Left ventricle myocardium inferior (tissue), 1 donor: ENCODE results near the gene G6PC3. TPM values are rescaled to one million over a fixed set of nuclear protein-coding genes. Genes with fewer than 3 reads are reported as not detected.
"Not testable (repeated sequence)": the region's sequence is repeated elsewhere in the genome, so short reads cannot be mapped to it uniquely, and the experiment has no call there.

Experiments
- DNase-seq: peaks from one replicate; pipeline ENCODE4 v3.0.0-alpha.2; 2020
- H3K27ac ChIP-seq: fragments of 200-600 bp; replicated peaks from 2 replicates; pipeline ENCODE4 v1.8.0; 2021
- H3K27me3 ChIP-seq: fragments of 200-600 bp; 2 replicates; pipeline ENCODE4 v1.8.0; 2021; ENCODE audit warnings: low read depth
- H3K36me3 ChIP-seq: fragments of 200-600 bp; 2 replicates; pipeline ENCODE4 v1.8.0; 2021
- H3K4me1 ChIP-seq: fragments of 200-600 bp; 2 replicates; pipeline ENCODE4 v1.8.0; 2021
- H3K4me3 ChIP-seq: fragments of 200-600 bp; 2 replicates; pipeline ENCODE4 v1.8.0; 2021; ENCODE audit warnings: mild to moderate bottlenecking, moderate library complexity
- H3K9me3 ChIP-seq: fragments of 200-600 bp; replicated peaks from 2 replicates; pipeline ENCODE4 v1.8.0; 2021
- CTCF ChIP-seq: fragments of 200-600 bp; IDR thresholded peaks from 2 replicates; pipeline ENCODE4 v1.8.0; 2021; ENCODE audit warnings: antibody characterized with exemption, mild to moderate bottlenecking, borderline replicate concordance
- intact Hi-C: fragments of 100-400 bp; cut with micrococcal nuclease; formaldehyde crosslinking; loops from one replicate; pipeline ENCODE4 v1.11.0; 2022
- total RNA-seq: library from RNA; stranded (reverse); fragmentation: NEBNext Ultra II Directional; extraction: Animal tissue kit (Norgen Biotek cat#: 25700); gene quantifications from one replicate; pipeline ENCODE4 v1.2.1, GENCODE V29; 2021
- donor health status: DM: no; HTN: yes; CAD: no; lungs with severe emphysema.

G6PC3 gene
- total RNA-seq, 1 donor from 2014 or later: 29.3 TPM

DNA sequence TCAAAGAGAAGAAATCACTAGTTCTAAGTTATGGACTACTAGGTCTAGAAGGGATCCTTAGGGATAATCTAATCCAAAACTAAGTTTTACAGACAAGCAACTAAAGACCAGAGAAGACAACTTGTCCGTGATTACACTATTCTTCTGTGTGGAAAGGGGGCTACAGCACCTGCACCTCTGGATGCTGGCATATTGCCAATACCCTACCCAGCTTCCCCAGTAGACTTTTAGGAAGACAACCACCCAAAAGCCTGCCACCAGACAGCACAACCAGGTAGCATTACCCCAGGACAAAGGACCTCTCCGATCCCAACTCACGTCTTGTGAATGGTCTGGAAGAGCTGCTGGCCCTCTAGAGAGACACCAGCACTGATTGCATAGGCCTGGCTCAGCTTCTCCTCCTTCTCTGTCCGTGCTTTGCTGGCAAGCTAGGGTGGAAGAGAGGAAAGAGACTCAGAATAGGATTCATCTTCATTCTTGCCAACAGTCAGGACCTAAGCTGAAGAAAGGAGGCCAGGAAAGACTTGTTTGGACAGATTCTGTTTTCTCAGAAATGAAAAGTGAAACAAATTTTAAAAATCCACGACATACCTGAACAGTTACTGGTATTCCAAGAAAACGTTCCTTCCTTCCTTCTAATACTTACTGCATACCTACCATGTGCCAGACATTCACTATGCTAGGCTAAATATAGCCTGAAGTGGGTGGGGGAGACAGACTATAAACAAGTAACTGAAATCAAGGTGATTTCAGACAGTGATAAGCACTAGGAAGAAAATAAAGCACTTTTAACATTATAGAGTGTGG is 30.5 kb upstream of the G6PC3 start:
- Histone ChIP-seq H3K4me3 (no peak overlapping the region), H3K27ac (peak overlapping the region; percentile 44), H3K4me1 (peaks cover 68% of the 10 kb centered on the region), H3K36me3 (peaks cover 30% of the 10 kb centered on the region), H3K27me3 (no peaks in the 10 kb centered on the region), H3K9me3 (no peaks in the 10 kb centered on the region)
- intact Hi-C loops: no loop called here
- DNase-seq: no peak
- TF ChIP-seq CTCF: no peak

DNA sequence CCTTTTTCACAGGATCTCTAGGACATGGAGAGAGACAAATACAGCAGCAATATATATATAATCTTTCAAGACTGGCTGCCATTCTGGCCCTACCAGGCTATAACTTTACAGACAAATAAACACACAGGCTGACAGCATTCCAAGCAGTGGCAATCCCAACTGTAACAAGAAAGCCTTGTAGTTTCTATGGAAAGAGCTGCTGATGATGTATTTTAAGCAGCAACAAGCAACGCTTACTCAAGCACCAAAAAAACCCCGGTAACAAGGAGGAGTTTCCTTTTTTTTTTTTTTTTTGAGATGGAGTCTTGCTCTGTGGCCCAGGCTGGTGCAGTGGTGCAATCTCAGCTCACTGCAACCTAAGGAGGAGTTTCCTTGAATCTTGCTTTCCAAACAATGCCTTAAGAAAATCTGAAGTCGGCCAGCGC is 27.3 kb upstream of the G6PC3 start:
- H3K36me3 ChIP-seq: peaks cover 11% of the 10 kb centered on the region
- intact Hi-C loops: no loop called here
- no peak for DNase-seq
- peaks cover 55% of the 10 kb centered on the region for H3K4me1 ChIP-seq
- no peak overlapping the region for H3K4me3 ChIP-seq
- no peaks in the 10 kb centered on the region for H3K9me3 ChIP-seq
- no peak for TF ChIP-seq CTCF
- no peaks in the 10 kb centered on the region for H3K27me3 ChIP-seq
- peak overlapping the region; percentile 45 for H3K27ac ChIP-seq

- Histone ChIP-seq H3K27me3 (no peaks in the 10 kb centered on the region), H3K27ac (peak overlapping the region; percentile 44), H3K4me1 (peaks cover 47% of the 10 kb centered on the region), H3K9me3 (no peaks in the 10 kb centered on the region), H3K36me3 (peaks cover 10% of the 10 kb centered on the region), H3K4me3 (no peak overlapping the region)
- no peak for TF ChIP-seq CTCF
- DNase-seq: no peak
- intact Hi-C loops: no loop called here
Measured at GRCh38 chr17:44044071-44044470, 26.5 kb upstream of the G6PC3 start.

GRCh38 chr17:44045486-44045885 is 25.0 kb upstream of the G6PC3 start:
- no peaks in the 10 kb centered on the region for H3K9me3 ChIP-seq
- intact Hi-C loops: no loop called here
- no peaks in the 10 kb centered on the region for H3K27me3 ChIP-seq
- H3K4me1 ChIP-seq: peaks cover 36% of the 10 kb centered on the region
- H3K27ac ChIP-seq: no peak overlapping the region
- H3K4me3 ChIP-seq: no peak overlapping the region
- peaks cover 24% of the 10 kb centered on the region for H3K36me3 ChIP-seq
- no peak for DNase-seq
- TF ChIP-seq CTCF: no peak

- Histone ChIP-seq H3K4me1 (peaks cover 31% of the 10 kb centered on the region), H3K36me3 (peaks cover 38% of the 10 kb centered on the region)
- H3K27me3 ChIP-seq, H3K4me3 ChIP-seq, H3K9me3 ChIP-seq, DNase-seq, intact Hi-C loops, H3K27ac ChIP-seq: not testable (repeated sequence)
Measured at GRCh38 chr17:44046893-44047292, 23.6 kb upstream of the G6PC3 start.

DNA sequence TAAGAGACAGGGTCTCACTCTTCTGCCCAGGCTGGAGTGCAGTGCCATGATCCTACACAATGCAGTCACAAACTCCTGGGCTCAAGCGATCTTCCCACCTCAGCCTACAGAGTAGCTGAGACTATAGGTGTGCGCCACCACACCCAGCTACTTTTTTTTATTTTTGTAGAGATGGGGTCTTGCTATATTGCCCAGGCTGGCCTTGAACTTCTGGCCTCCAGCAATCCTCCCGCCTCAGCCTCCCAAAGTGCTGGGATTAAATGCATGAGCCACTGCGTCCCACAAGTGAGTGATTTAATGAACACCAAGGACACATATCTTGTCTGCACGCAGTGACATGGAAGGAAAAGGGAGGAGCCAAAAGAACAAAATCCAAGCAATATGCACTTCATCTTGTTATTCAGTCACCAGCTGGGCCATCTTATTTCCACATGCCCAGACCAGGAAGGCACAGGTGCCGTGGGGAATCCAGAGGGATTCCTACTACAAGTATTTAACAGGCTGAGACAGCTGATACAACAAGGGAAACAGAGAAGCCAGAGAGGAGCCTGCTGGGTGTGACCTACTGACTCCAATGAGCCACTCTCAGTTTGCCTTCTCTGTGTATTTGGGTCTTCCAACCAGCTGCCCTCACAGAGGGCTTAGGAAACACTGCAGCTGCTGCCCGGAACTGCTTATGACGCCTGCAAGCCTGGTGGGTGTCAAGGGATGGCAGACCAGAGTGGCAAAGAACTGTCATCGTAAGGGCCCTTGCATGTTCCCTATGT is 21.1 kb upstream of the G6PC3 start:
- no peaks in the 10 kb centered on the region for H3K27me3 ChIP-seq
- intact Hi-C loops: no loop called here
- no peak for DNase-seq
- TF ChIP-seq CTCF: no peak
- no peaks in the 10 kb centered on the region for H3K9me3 ChIP-seq
- H3K4me3 ChIP-seq: no peak overlapping the region
- H3K4me1 ChIP-seq: peaks cover 36% of the 10 kb centered on the region
- H3K36me3 ChIP-seq: peaks cover 44% of the 10 kb centered on the region
- H3K27ac ChIP-seq: no peak overlapping the region
